GM06990 (cell line): ENCODE results near the gene EYA2.

Experiments
- DNase-seq: peaks from one replicate; pipeline ENCODE4 v3.0.0-alpha.2; 2011; ENCODE audit not compliant: insufficient read length; ENCODE audit errors: extremely low read depth
- H3K27me3 ChIP-seq: replicated peaks from 2 replicates; pipeline ENCODE4 v1.6.0; 2011; ENCODE audit warnings: low read length; ENCODE audit not compliant: control insufficient read depth, insufficient read depth
- H3K36me3 ChIP-seq: 2 replicates; pipeline ENCODE4 v1.5.1; 2011; ENCODE audit warnings: low read length; ENCODE audit not compliant: control insufficient read depth, insufficient read depth
- H3K4me3 ChIP-seq: replicated peaks from 2 replicates; pipeline ENCODE4 v1.5.1; 2011; ENCODE audit warnings: low read depth, mild to moderate bottlenecking, control low read depth, low read length
- TF ChIP-seq, protein P1 (sequence below): IDR thresholded peaks from 2 replicates; pipeline ENCODE4 v1.5.1; 2011; ENCODE audit warnings: low read length, control low read depth, mild to moderate bottlenecking, inconsistent platforms; ENCODE audit not compliant: insufficient read depth, poor library complexity, severe bottlenecking

Gene EYA2

DNA sequence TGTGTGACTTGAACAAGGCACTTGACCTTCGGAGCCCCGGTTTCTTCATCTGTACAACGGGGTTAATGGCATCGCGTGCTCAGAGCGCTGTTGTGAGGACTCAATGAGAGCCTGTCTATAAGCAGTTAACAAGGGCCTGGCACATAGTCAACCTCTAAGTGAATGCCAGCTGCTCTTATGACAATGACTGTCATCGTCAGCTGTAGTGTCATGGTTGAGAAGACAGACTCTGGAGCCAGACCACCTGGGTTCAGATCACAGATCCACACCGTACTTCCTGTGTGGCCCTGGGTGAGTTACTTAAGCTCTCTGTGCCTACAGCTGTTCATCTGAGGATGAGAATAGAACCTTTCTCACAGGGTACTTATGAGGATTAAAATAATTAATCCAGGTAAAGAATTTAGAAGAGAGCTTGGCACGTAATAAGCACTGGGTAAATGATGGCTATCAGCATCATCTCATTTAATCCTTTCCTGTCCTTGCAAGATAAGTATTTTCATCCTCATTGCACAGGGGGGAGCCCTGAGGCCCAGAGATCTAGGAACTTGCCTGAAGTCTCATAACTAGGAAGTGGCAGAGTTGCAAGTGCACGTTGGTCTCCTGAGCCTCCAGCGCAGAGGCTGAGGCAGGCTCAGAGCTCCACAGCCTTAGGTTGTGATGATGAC is 105.3 kb downstream of the EYA2 start:
- no peak for DNase-seq
- peaks cover 3% of the 10 kb centered on the region for H3K36me3 ChIP-seq
- TF ChIP-seq, protein P1, sequence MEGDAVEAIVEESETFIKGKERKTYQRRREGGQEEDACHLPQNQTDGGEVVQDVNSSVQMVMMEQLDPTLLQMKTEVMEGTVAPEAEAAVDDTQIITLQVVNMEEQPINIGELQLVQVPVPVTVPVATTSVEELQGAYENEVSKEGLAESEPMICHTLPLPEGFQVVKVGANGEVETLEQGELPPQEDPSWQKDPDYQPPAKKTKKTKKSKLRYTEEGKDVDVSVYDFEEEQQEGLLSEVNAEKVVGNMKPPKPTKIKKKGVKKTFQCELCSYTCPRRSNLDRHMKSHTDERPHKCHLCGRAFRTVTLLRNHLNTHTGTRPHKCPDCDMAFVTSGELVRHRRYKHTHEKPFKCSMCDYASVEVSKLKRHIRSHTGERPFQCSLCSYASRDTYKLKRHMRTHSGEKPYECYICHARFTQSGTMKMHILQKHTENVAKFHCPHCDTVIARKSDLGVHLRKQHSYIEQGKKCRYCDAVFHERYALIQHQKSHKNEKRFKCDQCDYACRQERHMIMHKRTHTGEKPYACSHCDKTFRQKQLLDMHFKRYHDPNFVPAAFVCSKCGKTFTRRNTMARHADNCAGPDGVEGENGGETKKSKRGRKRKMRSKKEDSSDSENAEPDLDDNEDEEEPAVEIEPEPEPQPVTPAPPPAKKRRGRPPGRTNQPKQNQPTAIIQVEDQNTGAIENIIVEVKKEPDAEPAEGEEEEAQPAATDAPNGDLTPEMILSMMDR, result no peak
- H3K4me3 ChIP-seq, result no peak overlapping the region
- H3K27me3 ChIP-seq, result no peaks in the 10 kb centered on the region

DNA sequence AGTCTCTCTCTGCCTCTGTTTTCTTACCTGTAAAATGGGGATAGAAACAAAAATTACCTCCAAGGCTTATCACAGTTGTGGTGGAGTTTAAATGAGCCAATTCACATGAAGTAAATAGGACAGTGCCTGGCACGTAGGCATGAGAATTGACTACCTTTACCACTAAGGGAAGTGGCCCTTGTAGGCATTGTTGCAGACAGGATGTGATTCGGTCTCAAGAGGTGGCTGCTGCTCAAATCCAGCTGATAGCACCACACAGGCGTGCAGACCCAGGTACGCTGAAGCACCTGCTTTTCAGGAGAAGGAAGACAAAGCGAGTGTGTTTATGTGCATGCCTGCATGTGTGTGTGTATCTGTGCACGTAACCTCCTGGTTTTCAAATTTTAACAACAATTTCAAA is 108.6 kb downstream of the EYA2 start:
- peaks cover 11% of the 10 kb centered on the region for H3K36me3 ChIP-seq
- TF ChIP-seq, protein P1, result no peak
- H3K27me3 ChIP-seq, result no peaks in the 10 kb centered on the region
- no peak for DNase-seq
- no peak overlapping the region for H3K4me3 ChIP-seq

DNA sequence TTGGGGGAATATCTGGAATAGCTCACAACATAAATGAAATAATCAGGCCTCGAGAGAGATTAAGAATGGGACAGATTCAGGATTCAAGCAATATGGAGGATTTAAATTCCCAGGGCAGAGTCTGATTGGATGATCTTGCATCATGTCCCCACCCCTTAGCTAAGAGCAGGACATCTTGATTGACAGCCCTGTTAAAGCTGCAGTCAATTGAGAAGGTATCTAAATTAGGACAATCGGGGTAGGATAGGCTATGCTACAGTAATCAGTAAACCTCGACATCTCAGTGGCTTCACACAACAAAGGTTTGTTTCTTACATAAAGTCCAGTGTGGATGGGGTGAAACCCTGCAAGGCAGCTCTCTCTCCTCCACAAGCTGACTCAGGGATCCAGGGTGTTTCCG is 109.5 kb downstream of the EYA2 start:
- TF ChIP-seq, protein P1, result no peak
- H3K27me3 ChIP-seq, result no peaks in the 10 kb centered on the region
- H3K4me3 ChIP-seq, result no peak overlapping the region
- no peak for DNase-seq
- peaks cover 11% of the 10 kb centered on the region for H3K36me3 ChIP-seq

DNA sequence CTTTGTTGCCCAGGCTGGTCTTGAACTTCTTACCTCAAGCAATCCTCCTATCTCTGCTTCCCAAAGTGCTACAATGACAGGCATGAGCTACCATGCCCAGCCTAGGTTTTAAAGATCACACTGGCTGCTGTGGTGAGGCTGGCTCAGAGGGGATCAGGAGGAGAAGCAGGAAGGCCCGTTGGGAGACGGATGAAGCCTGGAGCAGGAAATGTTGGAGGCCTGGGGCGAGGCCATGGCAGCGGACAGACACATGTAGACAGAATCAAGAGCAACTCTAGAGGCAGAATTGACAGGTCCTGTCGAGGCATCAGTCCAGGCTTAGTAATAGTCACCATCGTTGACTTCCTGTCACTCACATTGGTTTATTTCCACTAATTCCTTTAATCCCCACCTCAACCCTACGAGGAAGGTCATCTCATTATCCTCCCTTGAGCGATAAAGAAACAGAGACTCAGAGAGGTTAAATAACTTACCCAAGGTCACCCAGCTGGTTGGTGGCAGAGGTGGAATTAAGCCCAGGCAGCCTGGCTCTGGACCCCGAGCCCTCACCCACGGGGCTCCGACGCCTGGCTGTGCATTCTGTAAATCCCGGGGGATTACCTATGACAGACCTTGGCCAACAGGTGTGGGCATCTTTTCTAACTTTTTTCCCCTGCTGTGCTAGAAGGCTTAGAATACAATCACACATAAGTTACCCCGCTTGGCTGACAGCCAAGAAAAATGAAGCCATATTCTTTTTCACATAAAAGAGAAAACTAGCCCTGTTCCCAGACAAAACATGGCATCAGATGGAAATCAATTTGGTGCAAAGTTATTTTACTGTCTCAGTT is 113.4 kb downstream of the EYA2 start:
- H3K27me3 ChIP-seq, result no peaks in the 10 kb centered on the region
- H3K4me3 ChIP-seq, result no peak overlapping the region
- no peak for DNase-seq
- H3K36me3 ChIP-seq, result peaks cover 11% of the 10 kb centered on the region
- TF ChIP-seq, protein P1, result no peak

DNA sequence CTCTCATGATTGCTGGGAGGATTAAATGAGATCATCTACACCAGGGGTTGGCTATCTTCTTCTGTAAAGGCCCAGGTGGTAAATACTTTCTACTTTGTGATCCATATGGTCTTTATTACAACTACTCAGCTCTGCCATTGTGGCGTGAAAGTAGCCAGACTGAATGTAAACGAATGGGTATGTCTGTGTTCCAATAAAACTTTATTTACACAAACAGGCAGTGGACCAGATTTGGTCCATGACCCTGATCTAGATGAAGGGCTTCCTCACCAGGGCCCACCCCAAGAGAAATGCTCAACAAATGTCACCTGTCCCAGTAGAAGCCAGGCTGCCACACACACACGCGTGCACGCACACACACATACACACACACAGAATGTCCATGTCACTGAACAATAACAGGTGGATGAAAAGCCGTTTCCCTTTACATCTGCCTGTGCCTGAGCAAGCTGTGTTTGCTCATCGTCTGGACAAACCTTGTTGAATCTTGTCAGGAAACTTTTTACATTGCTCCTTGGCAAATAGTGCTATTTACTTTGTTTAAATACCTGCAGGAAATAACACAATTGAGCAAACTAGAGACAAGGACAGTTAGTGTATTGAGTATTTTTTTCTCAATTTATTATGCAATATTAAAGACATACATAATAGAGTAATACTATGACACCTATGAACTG is 114.3 kb downstream of the EYA2 start:
- TF ChIP-seq, protein P1, result no peak
- DNase-seq, result no peak
- Histone ChIP-seq H3K27me3 (no peaks in the 10 kb centered on the region), H3K36me3 (peaks cover 13% of the 10 kb centered on the region), H3K4me3 (no peak overlapping the region)
